Hepatocyte (in vitro differentiated cells): ENCODE results near the gene GZMH. TPM values are rescaled to one million over a fixed set of nuclear protein-coding genes. Genes with fewer than 3 reads are reported as not detected.

Source experiments
- DNase-seq: peaks from one replicate; pipeline ENCODE4 v3.0.0-alpha.2; 2016; ENCODE audit warnings: low spot score
- H2AFZ ChIP-seq: fragments of 200-600 bp; sonication (generic); 2 replicates; pipeline ENCODE4 v1.6.0; 2016; ENCODE audit warnings: antibody characterized with exemption, mild to moderate bottlenecking
- H3K27ac ChIP-seq: fragments of 200-600 bp; sonication (generic); 2 replicates; pipeline ENCODE4 v1.5.1; 2016; ENCODE audit warnings: mild to moderate bottlenecking
- H3K27me3 ChIP-seq: fragments of 200-600 bp; sonication (generic); 2 replicates; pipeline ENCODE4 v1.6.1; 2016
- H3K36me3 ChIP-seq: fragments of 200-600 bp; sonication (generic); replicated peaks from 2 replicates; pipeline ENCODE4 v1.5.1; 2016; ENCODE audit warnings: low read depth; ENCODE audit not compliant: insufficient read depth
- H3K4me1 ChIP-seq: fragments of 200-600 bp; sonication (generic); 2 replicates; pipeline ENCODE4 v1.5.1; 2016; ENCODE audit warnings: mild to moderate bottlenecking, moderate library complexity; ENCODE audit not compliant: insufficient read depth
- H3K4me2 ChIP-seq: fragments of 200-600 bp; sonication (generic); 2 replicates; pipeline ENCODE4 v1.6.0; 2016
- H3K4me3 ChIP-seq: fragments of 200-600 bp; sonication (generic); 2 replicates; pipeline ENCODE4 v1.5.1; 2016; ENCODE audit warnings: mild to moderate bottlenecking
- H3K79me2 ChIP-seq: fragments of 200-600 bp; sonication (generic); 2 replicates; pipeline ENCODE4 v1.6.0; 2017; ENCODE audit warnings: mild to moderate bottlenecking
- H3K9me2 ChIP-seq: fragments of 200-600 bp; sonication (generic); replicated peaks from 2 replicates; pipeline ENCODE4 v1.6.0; 2017; ENCODE audit warnings: mild to moderate bottlenecking; ENCODE audit not compliant: insufficient read depth
- H3K9me3 ChIP-seq: fragments of 200-600 bp; sonication (generic); 2 replicates; pipeline ENCODE4 v1.5.1; 2016; ENCODE audit warnings: low read depth, mild to moderate bottlenecking
- H4K20me1 ChIP-seq: fragments of 200-600 bp; sonication (generic); 2 replicates; pipeline ENCODE4 v1.6.0; 2016; ENCODE audit warnings: mild to moderate bottlenecking; ENCODE audit not compliant: insufficient read depth, poor library complexity, severe bottlenecking
- CTCF ChIP-seq: fragments of 200-600 bp; sonication (generic); IDR thresholded peaks from 2 replicates; pipeline ENCODE4 v1.5.1; 2016; ENCODE audit warnings: antibody characterized with exemption, mild to moderate bottlenecking; ENCODE audit not compliant: poor library complexity
- EZH2 ChIP-seq: fragments of 200-600 bp; sonication (generic); IDR thresholded peaks from 2 replicates; pipeline ENCODE4 v1.6.1; 2016; ENCODE audit warnings: antibody characterized with exemption, mild to moderate bottlenecking, borderline replicate concordance
- EZH2phosphoT487 ChIP-seq: fragments of 200-600 bp; sonication (generic); IDR thresholded peaks from one replicate; pipeline ENCODE4 v1.6.1; 2018; ENCODE audit warnings: antibody characterized with exemption, mild to moderate bottlenecking, low read depth, moderate library complexity; ENCODE audit not compliant: unreplicated experiment, severe bottlenecking
- WGBS: methylation state at CpG from one replicate; pipeline ENCODE4 v1.1.6; 2016; ENCODE audit warnings: low lambda C conversion rate; ENCODE audit errors: missing lambda C conversion rate; 5-methylcytosine and 5-hydroxymethylcytosine counted together
- polyA plus RNA-seq: library from polyadenylated mRNA; unstranded; fragments of >200 nt; fragmentation: Nextera tagmentation; extraction: Ambion mirVana; gene quantifications from 2 replicates; pipeline ENCODE4 v1.2.1, GENCODE V29; 2016
- total RNA-seq: library from RNA; depleted of rRNA; stranded (reverse); fragments of >200 nt; gene quantifications from 2 replicates; pipeline ENCODE4 v1.2.3, GENCODE V29; 2014

Gene GZMH
- total and polyA plus RNA-seq, 2 experiments from 2014 or later: not detected

GRCh38 chr14:24632336-24632735 is 22.9 kb upstream of the GZMH start:
- no peaks in the 10 kb centered on the region for H3K27me3 ChIP-seq
- H3K4me3 ChIP-seq: no peak overlapping the region
- no peaks in the 10 kb centered on the region for H3K4me1 ChIP-seq
- H2AFZ ChIP-seq: no peak overlapping the region
- TF ChIP-seq CTCF (no peak), EZH2phosphoT487 (no peak), EZH2 (no peak)
- H4K20me1 ChIP-seq: no peaks in the 10 kb centered on the region
- no peaks in the 10 kb centered on the region for H3K79me2 ChIP-seq
- no peak for DNase-seq
- no peaks in the 10 kb centered on the region for H3K9me3 ChIP-seq
- H3K9me2 ChIP-seq: no peaks in the 10 kb centered on the region
- H3K27ac ChIP-seq: no peak overlapping the region
- WGBS: 72% methylated on average over 3 of the region's 4 CpGs
- H3K4me2 ChIP-seq: no peak overlapping the region
- H3K36me3 ChIP-seq: no peaks in the 10 kb centered on the region

GRCh38 chr14:24631749-24632335 is 22.4 kb upstream of the GZMH start:
- no peaks in the 10 kb centered on the region for H3K9me3 ChIP-seq
- DNase-seq: no peak
- no peak for TF ChIP-seq CTCF
- TF ChIP-seq EZH2phosphoT487: no peak
- TF ChIP-seq EZH2: no peak
- no peak overlapping the region for H3K4me2 ChIP-seq
- no peaks in the 10 kb centered on the region for H3K36me3 ChIP-seq
- no peaks in the 10 kb centered on the region for H3K9me2 ChIP-seq
- H3K79me2 ChIP-seq: no peaks in the 10 kb centered on the region
- H4K20me1 ChIP-seq: no peaks in the 10 kb centered on the region
- 85% methylated on average over 10 of the region's 11 CpGs for WGBS
- H3K4me1 ChIP-seq: no peaks in the 10 kb centered on the region
- no peak overlapping the region for H3K4me3 ChIP-seq
- H3K27me3 ChIP-seq: no peaks in the 10 kb centered on the region
- H3K27ac ChIP-seq: no peak overlapping the region
- H2AFZ ChIP-seq: no peak overlapping the region

- H3K4me1 ChIP-seq: no peaks in the 10 kb centered on the region
- no peaks in the 10 kb centered on the region for H3K9me3 ChIP-seq
- TF ChIP-seq EZH2phosphoT487 (no peak), EZH2 (no peak), CTCF (no peak)
- no peaks in the 10 kb centered on the region for H3K27me3 ChIP-seq
- DNase-seq: peak; percentile 15
- no peaks in the 10 kb centered on the region for H3K36me3 ChIP-seq
- no peaks in the 10 kb centered on the region for H3K9me2 ChIP-seq
- no peak overlapping the region for H3K4me2 ChIP-seq
- H3K79me2 ChIP-seq: no peaks in the 10 kb centered on the region
- H4K20me1 ChIP-seq: no peaks in the 10 kb centered on the region
- no peak overlapping the region for H3K4me3 ChIP-seq
- no peak overlapping the region for H2AFZ ChIP-seq
- 78% methylated on average over 10 of the region's 10 CpGs for WGBS
- H3K27ac ChIP-seq: no peak overlapping the region
These were observed 21.5 kb upstream of the GZMH start for GRCh38 chr14:24630872-24631477.
